ENCODE data around the gene FLT4. TPM values are rescaled to one million over a fixed set of nuclear protein-coding genes. Genes with fewer than 3 reads are reported as not detected.

FLT4 gene
- total and polyA plus RNA-seq, 4 donors, result 12.6 to 42.1 (median 25.3) TPM

DNA sequence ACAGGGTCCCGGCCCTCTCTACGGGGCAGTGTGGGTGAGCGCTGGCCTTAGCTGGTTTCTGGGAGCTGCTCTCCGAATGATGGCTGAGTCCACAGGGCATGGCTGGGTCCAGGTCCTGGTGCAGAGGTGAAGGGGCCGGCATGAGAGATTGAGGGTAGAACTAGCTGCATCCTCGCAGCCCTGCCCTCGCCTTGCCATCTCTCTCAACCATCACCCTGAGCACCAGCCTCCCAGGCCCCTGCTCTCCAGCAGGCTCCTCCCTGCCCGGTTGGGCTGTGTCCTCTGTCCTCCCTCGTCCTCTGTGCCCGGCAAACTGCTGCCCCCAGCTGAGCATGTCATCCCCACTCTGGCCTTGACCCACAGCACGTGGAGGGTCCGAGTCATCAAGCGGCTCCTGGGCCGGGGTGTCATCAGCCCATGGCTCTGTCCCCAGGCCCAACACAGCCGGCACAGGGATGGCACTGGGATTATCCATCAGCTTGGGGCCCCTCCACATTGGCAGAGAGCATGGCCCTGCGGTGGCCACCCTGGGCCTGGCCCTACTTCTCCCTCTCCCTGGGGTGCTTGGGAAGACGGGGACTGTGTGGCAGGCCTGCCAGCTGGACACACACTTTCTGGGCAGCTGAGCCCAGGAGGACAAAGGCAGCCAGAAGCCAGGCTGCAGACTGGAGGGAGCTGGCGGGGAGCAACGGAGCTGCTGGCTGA, 8.4 kb downstream of the FLT4 start:
- TF ChIP-seq, protein P1, sequence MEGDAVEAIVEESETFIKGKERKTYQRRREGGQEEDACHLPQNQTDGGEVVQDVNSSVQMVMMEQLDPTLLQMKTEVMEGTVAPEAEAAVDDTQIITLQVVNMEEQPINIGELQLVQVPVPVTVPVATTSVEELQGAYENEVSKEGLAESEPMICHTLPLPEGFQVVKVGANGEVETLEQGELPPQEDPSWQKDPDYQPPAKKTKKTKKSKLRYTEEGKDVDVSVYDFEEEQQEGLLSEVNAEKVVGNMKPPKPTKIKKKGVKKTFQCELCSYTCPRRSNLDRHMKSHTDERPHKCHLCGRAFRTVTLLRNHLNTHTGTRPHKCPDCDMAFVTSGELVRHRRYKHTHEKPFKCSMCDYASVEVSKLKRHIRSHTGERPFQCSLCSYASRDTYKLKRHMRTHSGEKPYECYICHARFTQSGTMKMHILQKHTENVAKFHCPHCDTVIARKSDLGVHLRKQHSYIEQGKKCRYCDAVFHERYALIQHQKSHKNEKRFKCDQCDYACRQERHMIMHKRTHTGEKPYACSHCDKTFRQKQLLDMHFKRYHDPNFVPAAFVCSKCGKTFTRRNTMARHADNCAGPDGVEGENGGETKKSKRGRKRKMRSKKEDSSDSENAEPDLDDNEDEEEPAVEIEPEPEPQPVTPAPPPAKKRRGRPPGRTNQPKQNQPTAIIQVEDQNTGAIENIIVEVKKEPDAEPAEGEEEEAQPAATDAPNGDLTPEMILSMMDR (IDR thresholded peaks at IDR 0.05; ENCODE audit: control extremely low read depth, extremely low read depth), result no peak
- Histone ChIP-seq H3K4me1 (ENCODE audit: control insufficient read depth in 5 of 5, insufficient read depth in 5 of 5, low read length in 5 of 5) (peaks cover 0 to 28% (median 0%) of the 10 kb centered on the region in 5 donors), H3K36me3 (ENCODE audit: control insufficient read depth in 4 of 4, insufficient read depth in 4 of 4, low read length in 4 of 4) (no peaks in the 10 kb centered on the region), H3K9me3 (ENCODE audit: control insufficient read depth in 4 of 4, insufficient read depth in 3 of 4, low read length in 3 of 4) (no peaks in the 10 kb centered on the region), H3K9ac (ENCODE audit: insufficient read depth in 1 of 2, low read length in 2 of 2) (no peak overlapping the region), H3K27me3 (ENCODE audit: control insufficient read depth in 3 of 3, insufficient read depth in 3 of 3, low read length in 2 of 3) (peaks cover 0 to 4% (median 0%) of the 10 kb centered on the region in 3 donors), H3K4me3 (no peak overlapping the region), H3K27ac (ENCODE audit: low read depth in 1 of 2, low read length in 1 of 2) (peak overlapping the region in 1 of 2 donors; percentile 61)
- DNase-seq, result no peak
- WGBS, 2 donors, result 88 to 93% methylated on average over 19 of the region's 19 CpGs
- no peak for ATAC-seq (ENCODE audit: insufficient read depth, low FRiP score)

DNA sequence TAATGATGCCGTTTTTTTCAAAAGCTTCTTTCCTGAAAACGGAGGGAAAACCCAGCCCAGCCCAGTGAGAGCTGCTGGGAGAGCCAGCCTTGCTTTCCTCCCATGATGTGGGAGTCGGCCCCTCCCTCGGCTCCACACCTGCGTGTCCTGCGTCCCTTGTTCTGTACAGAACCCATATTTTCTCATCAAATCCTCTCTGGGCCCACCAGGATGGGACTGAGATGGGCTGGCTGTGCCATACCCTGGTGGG, 8.9 kb downstream of the FLT4 start:
- Histone ChIP-seq H3K9me3 (ENCODE audit: control insufficient read depth in 4 of 4, insufficient read depth in 3 of 4, low read length in 3 of 4) (no peaks in the 10 kb centered on the region), H3K36me3 (ENCODE audit: control insufficient read depth in 4 of 4, insufficient read depth in 4 of 4, low read length in 4 of 4) (no peaks in the 10 kb centered on the region), H3K27ac (ENCODE audit: low read depth in 1 of 2, low read length in 1 of 2) (peak overlapping the region in 1 of 2 donors; percentile 61), H3K4me3 (no peak overlapping the region), H3K4me1 (ENCODE audit: control insufficient read depth in 5 of 5, insufficient read depth in 5 of 5, low read length in 5 of 5) (peaks cover 0 to 24% (median 0%) of the 10 kb centered on the region in 5 donors), H3K27me3 (ENCODE audit: control insufficient read depth in 3 of 3, insufficient read depth in 3 of 3, low read length in 2 of 3) (peaks cover 0 to 4% (median 0%) of the 10 kb centered on the region in 3 donors), H3K9ac (ENCODE audit: insufficient read depth in 1 of 2, low read length in 2 of 2) (no peak overlapping the region)
- 63 to 70% methylated on average over 6 of the region's 6 CpGs for WGBS, 2 donors
- DNase-seq, result no peak
- TF ChIP-seq, protein P1 (IDR thresholded peaks at IDR 0.05; ENCODE audit: control extremely low read depth, extremely low read depth), result no peak
- ATAC-seq (ENCODE audit: insufficient read depth, low FRiP score), result no peak

DNA sequence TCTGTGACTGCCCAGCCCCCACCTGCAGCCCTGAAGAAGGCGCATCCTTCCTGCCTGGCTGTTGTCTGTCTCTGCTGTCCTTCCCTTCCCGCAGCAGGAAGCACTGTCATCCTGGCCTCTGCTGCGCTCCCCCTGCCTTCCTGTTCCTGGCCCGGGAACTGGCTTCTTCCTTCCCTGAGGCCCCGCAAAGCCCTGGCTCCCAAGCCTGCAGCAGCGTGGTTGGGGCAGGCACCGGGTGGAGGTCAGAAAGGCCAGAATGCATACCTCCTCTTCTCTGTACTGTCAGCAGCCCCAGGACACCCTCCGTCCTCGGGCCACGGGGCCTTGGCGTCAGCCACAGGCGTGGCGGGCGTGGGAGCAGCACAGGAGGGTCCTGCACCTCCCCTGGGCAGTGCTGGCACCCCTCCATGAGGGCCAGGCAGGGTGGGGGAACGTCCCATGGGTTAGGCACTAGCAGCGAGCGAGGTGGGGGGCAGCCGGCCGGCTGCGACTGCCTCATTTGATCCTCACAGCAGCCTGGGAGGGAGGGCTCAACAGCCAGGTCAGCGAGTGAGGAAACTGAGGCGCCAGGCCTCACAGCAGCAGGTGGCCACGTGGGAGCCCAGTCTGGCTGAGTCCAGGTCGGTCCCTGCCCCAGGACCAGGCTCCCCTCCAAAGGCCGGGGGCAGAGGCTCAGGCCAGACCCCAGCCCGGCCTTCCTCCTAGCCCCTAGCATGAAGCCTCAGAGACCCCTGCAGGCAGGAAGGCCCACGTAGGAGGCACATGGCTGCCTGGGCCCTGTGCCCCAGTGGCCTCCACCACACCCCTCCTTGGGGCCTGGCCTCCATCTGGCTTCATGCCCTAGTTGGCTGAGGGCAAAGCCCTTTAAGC, 9.4 kb downstream of the FLT4 start:
- peaks cover 0 to 22% (median 0%) of the 10 kb centered on the region in 5 donors for H3K4me1 ChIP-seq (ENCODE audit: control insufficient read depth in 5 of 5, insufficient read depth in 5 of 5, low read length in 5 of 5)
- no peaks in the 10 kb centered on the region for H3K36me3 ChIP-seq (ENCODE audit: control insufficient read depth in 4 of 4, insufficient read depth in 4 of 4, low read length in 4 of 4)
- H3K9me3 ChIP-seq (ENCODE audit: control insufficient read depth in 4 of 4, insufficient read depth in 3 of 4, low read length in 3 of 4), result no peaks in the 10 kb centered on the region
- H3K4me3 ChIP-seq, result no peak overlapping the region
- no peak for ATAC-seq (ENCODE audit: insufficient read depth, low FRiP score)
- peaks cover 0 to 4% (median 0%) of the 10 kb centered on the region in 3 donors for H3K27me3 ChIP-seq (ENCODE audit: control insufficient read depth in 3 of 3, insufficient read depth in 3 of 3, low read length in 2 of 3)
- H3K9ac ChIP-seq (ENCODE audit: insufficient read depth in 1 of 2, low read length in 2 of 2), result no peak overlapping the region
- peak in 2 of 3 donors; percentile 32 to 39 for DNase-seq
- 63 to 64% methylated on average over 25 to 27 of the region's 27 CpGs for WGBS, 2 donors
- TF ChIP-seq, protein P1 (IDR thresholded peaks at IDR 0.05; ENCODE audit: control extremely low read depth, extremely low read depth), result no peak
- H3K27ac ChIP-seq (ENCODE audit: low read depth in 1 of 2, low read length in 1 of 2), result peak overlapping the region in 1 of 2 donors; percentile 61
